HEK293T (cell line): Measurements from ENCODE around the gene RDH14.
A peak's percentile ranks its signal among the peaks of the same experiment; 100 is the strongest.

Experiments used
- CTCF ChIA-PET: fragments of 350-600 bp; formaldehyde crosslinking; extraction: SDS; loops from one replicate; lab custom pipeline; 2021; ENCODE audit warnings: antibody characterized with exemption, inconsistent platforms; lab: Yijun Ruan, JAX
- POLR2A ChIA-PET: fragments of 350-600 bp; formaldehyde crosslinking; extraction: SDS; loops from one replicate; lab custom pipeline; 2020; ENCODE audit warnings: antibody characterized with exemption, inconsistent platforms; lab: Yijun Ruan, JAX
- DNase-seq: peaks from one replicate; pipeline ENCODE4 v3.0.0; 2012; ENCODE audit warnings: mixed read lengths; ENCODE audit errors: extremely low spot score
- ARNT ChIP-seq: fragments of 450-650 bp; IDR thresholded peaks from 2 replicates; pipeline ENCODE4 v1.6.1; 2017; ENCODE audit warnings: mild to moderate bottlenecking
- BHLHE40 ChIP-seq: fragments of 450-650 bp; IDR thresholded peaks from 2 replicates; pipeline ENCODE4 v1.6.1; 2016; ENCODE audit warnings: mild to moderate bottlenecking, moderate library complexity, borderline replicate concordance
- CTBP1 ChIP-seq: fragments of 450-650 bp; IDR thresholded peaks from 2 replicates; pipeline ENCODE4 v1.6.1; 2016; ENCODE audit warnings: borderline replicate concordance
- ELF4 ChIP-seq: fragments of 450-650 bp; IDR thresholded peaks from 2 replicates; pipeline ENCODE4 v1.6.1; 2017; ENCODE audit warnings: antibody characterized with exemption
- FOXA1 ChIP-seq: fragments of 450-650 bp; IDR thresholded peaks from 2 replicates; pipeline ENCODE4 v1.6.1; 2016; ENCODE audit warnings: mild to moderate bottlenecking
- FOXK2 ChIP-seq: fragments of 450-650 bp; IDR thresholded peaks from 2 replicates; pipeline ENCODE4 v1.6.1; 2016; ENCODE audit warnings: mild to moderate bottlenecking
- FOXM1 ChIP-seq: fragments of 450-650 bp; IDR thresholded peaks from 2 replicates; pipeline ENCODE4 v1.6.1; 2017; ENCODE audit warnings: mild to moderate bottlenecking, borderline replicate concordance
- HDGF ChIP-seq: fragments of 450-650 bp; IDR thresholded peaks from 2 replicates; pipeline ENCODE4 v1.6.1; 2017; ENCODE audit warnings: antibody characterized with exemption, borderline replicate concordance
- L3MBTL2 ChIP-seq: fragments of 450-650 bp; conservative IDR thresholded peaks from 2 replicates; pipeline ENCODE4 v1.6.1; 2016; ENCODE audit warnings: mild to moderate bottlenecking
- LEF1 ChIP-seq: fragments of 450-650 bp; IDR thresholded peaks from 2 replicates; pipeline ENCODE4 v1.6.1; 2017; ENCODE audit warnings: mild to moderate bottlenecking, borderline replicate concordance
- NFRKB ChIP-seq: fragments of 450-650 bp; IDR thresholded peaks from 2 replicates; pipeline ENCODE4 v1.6.1; 2016; ENCODE audit warnings: mild to moderate bottlenecking, moderate library complexity
- PKNOX1 ChIP-seq: fragments of 450-650 bp; IDR thresholded peaks from 2 replicates; pipeline ENCODE4 v1.6.1; 2016
- SP1 ChIP-seq: fragments of 450-650 bp; IDR thresholded peaks from 2 replicates; pipeline ENCODE4 v1.6.1; 2017
- SUZ12 ChIP-seq: fragments of 450-650 bp; IDR thresholded peaks from 2 replicates; pipeline ENCODE4 v1.6.1; 2016; ENCODE audit warnings: mild to moderate bottlenecking
- TARDBP ChIP-seq: fragments of 450-650 bp; IDR thresholded peaks from 2 replicates; pipeline ENCODE4 v1.6.1; 2016
- ZNF384 ChIP-seq: fragments of 450-650 bp; IDR thresholded peaks from 2 replicates; pipeline ENCODE4 v1.6.1; 2016

The RDH14 gene

GRCh38 chr2:18584608-18584954 lies 24.1 kb upstream of the RDH14 start:
- ChIA-PET CTCF (no interaction called here), POLR2A (no interaction called here)
- TF ChIP-seq SP1, result no peak
- no peak for TF ChIP-seq FOXA1
- TF ChIP-seq ARNT, result no peak
- TF ChIP-seq CTBP1, result no peak
- no peak for TF ChIP-seq HDGF
- TF ChIP-seq ZNF384, result no peak
- no peak for TF ChIP-seq NFRKB
- TF ChIP-seq PKNOX1, result no peak
- no peak for TF ChIP-seq L3MBTL2
- no peak for TF ChIP-seq TARDBP
- TF ChIP-seq ELF4, result no peak
- TF ChIP-seq FOXM1, result no peak
- no peak for TF ChIP-seq FOXK2
- TF ChIP-seq SUZ12, result no peak
- no peak for TF ChIP-seq BHLHE40
- no peak for TF ChIP-seq LEF1

GRCh38 chr2:18583905-18584607 lies 23.6 kb upstream of the RDH14 start:
- CTCF ChIA-PET, result no interaction called here
- POLR2A ChIA-PET, result no interaction called here
- TF ChIP-seq HDGF (no peak), SP1 (no peak), L3MBTL2 (no peak), FOXA1 (no peak), CTBP1 (no peak), FOXK2 (no peak), NFRKB (no peak), ARNT (no peak), BHLHE40 (no peak), SUZ12 (no peak), ZNF384 (no peak), FOXM1 (no peak), PKNOX1 (no peak), ELF4 (no peak)
- no peak for DNase-seq

More at GRCh38 chr2:18584608-18584954, 24.1 kb upstream of the RDH14 start:
- DNase-seq, result no peak

- ChIA-PET CTCF (no interaction called here), POLR2A (no interaction called here)
- TF ChIP-seq SUZ12 (no peak), ZNF384 (no peak), ELF4 (no peak)
- DNase-seq, result no peak
Measured at GRCh38 chr2:18580606-18581005, 20.2 kb upstream of the RDH14 start.

- CTCF ChIA-PET, result no interaction called here
- TF ChIP-seq HDGF, result no peak
- TF ChIP-seq NFRKB, result no peak
- no peak for TF ChIP-seq ELF4
- TF ChIP-seq ARNT, result no peak
- no peak for TF ChIP-seq LEF1
- TF ChIP-seq SUZ12, result no peak
- no peak for TF ChIP-seq FOXA1
- no peak for TF ChIP-seq PKNOX1
- TF ChIP-seq SP1, result no peak
- TF ChIP-seq L3MBTL2, result no peak
- no peak for TF ChIP-seq TARDBP
- no peak for TF ChIP-seq FOXM1
- TF ChIP-seq ZNF384, result no peak
- TF ChIP-seq BHLHE40, result no peak
- TF ChIP-seq FOXK2, result no peak
- POLR2A ChIA-PET, result no interaction called here
- no peak for DNase-seq
Measured at GRCh38 chr2:18578033-18578432, 17.6 kb upstream of the RDH14 start.

GRCh38 chr2:18566145-18566769 lies 5.8 kb upstream of the RDH14 start:
- CTCF ChIA-PET, result no interaction called here
- POLR2A ChIA-PET, result no interaction called here
- no peak for DNase-seq
- TF ChIP-seq FOXA1 (no peak), TARDBP (no peak), SP1 (no peak), FOXK2 (no peak), CTBP1 (no peak), ZNF384 (no peak), LEF1 (no peak)

- TF ChIP-seq BHLHE40 (no peak), SUZ12 (no peak), ELF4 (peak; percentile 26; the same call in 1 of the 2 replicates)
- no peak for DNase-seq
- ChIA-PET CTCF (interaction anchor here (0.7 to 1.3 kb wide), 3 partner anchors 9 to 800 kb away, joined by 3 to 4 read pairs (median 4); no protein-coding TSS in a partner anchor), POLR2A (interaction anchor here (0.7 to 1.3 kb wide), 6 partner anchors 8 to 50 kb away, joined by 3 to 7 read pairs (median 4); no protein-coding TSS in a partner anchor)
Measured at GRCh38 chr2:18560797-18561085, 288 bp upstream of the RDH14 start.
